MCF 10A (cell line): ENCODE results near the gene LIPH. TPM values are rescaled to one million over a fixed set of nuclear protein-coding genes. Genes with fewer than 3 reads are reported as not detected.

Experiments used
- BruUV-seq: library from RNA; stranded (reverse); fragments of 400-500 nt; replicated peaks from 2 replicates; lab custom pipeline; 2021; lab: Mats Ljungman, UMichigan
- CTCF ChIA-PET: fragments of 300-600 bp; sonication (Branson Sonifier 250); formaldehyde crosslinking; extraction: SDS; loops from one replicate; lab custom pipeline; 2021; ENCODE audit warnings: antibody characterized with exemption, inconsistent platforms; lab: Yijun Ruan, JAX
- POLR2A ChIA-PET: fragments of 300-600, 350-650 bp; sonication (Branson Sonifier 250); formaldehyde crosslinking; extraction: SDS; loops from one replicate; lab custom pipeline; 2020; ENCODE audit warnings: antibody characterized with exemption, inconsistent platforms; lab: Yijun Ruan, JAX
- DNase-seq: peaks from one replicate; pipeline ENCODE4 v3.0.0-alpha.2; 2018; ENCODE audit not compliant: unreplicated experiment
- H3K27ac Mint-ChIP-seq: one replicate; pipeline ENCODE4 v1.8.0; 2022; ENCODE audit warnings: mild to moderate bottlenecking, low read depth, mixed read lengths; ENCODE audit not compliant: unreplicated experiment
- H3K27me3 Mint-ChIP-seq: one replicate; pipeline ENCODE4 v1.8.0; 2022; ENCODE audit warnings: mixed read lengths; ENCODE audit not compliant: insufficient read depth, unreplicated experiment
- H3K36me3 Mint-ChIP-seq: one replicate; pipeline ENCODE4 v1.8.0; 2022; ENCODE audit warnings: mild to moderate bottlenecking, moderate library complexity, mixed read lengths; ENCODE audit not compliant: insufficient read depth, unreplicated experiment
- H3K4me1 Mint-ChIP-seq: one replicate; pipeline ENCODE4 v1.8.0; 2022; ENCODE audit warnings: mixed read lengths; ENCODE audit not compliant: insufficient read depth, unreplicated experiment
- H3K4me3 Mint-ChIP-seq: one replicate; pipeline ENCODE4 v1.8.0; 2022; ENCODE audit warnings: mild to moderate bottlenecking, moderate library complexity, mixed read lengths; ENCODE audit not compliant: unreplicated experiment
- H3K9me3 Mint-ChIP-seq: one replicate; pipeline ENCODE4 v1.8.0; 2022; ENCODE audit warnings: mixed read lengths; ENCODE audit not compliant: unreplicated experiment
- intact Hi-C: fragments of 100-400 bp; cut with micrococcal nuclease; formaldehyde crosslinking; loops from 2 replicates; pipeline ENCODE4 v1.14.1; 2022
- total RNA-seq: library from RNA; stranded (reverse); gene quantifications from 2 replicates; pipeline ENCODE4 v1.2.3, GENCODE V29; 2022
- TF ChIP-seq, protein P1 (sequence below): fragments of 200-600 bp; IDR thresholded peaks from one replicate; pipeline ENCODE4 v1.8.0; 2022; ENCODE audit warnings: antibody characterized with exemption, mild to moderate bottlenecking; ENCODE audit not compliant: unreplicated experiment

LIPH gene
- total RNA-seq, 1 experiment from 2014 or later = 0.07 TPM

DNA sequence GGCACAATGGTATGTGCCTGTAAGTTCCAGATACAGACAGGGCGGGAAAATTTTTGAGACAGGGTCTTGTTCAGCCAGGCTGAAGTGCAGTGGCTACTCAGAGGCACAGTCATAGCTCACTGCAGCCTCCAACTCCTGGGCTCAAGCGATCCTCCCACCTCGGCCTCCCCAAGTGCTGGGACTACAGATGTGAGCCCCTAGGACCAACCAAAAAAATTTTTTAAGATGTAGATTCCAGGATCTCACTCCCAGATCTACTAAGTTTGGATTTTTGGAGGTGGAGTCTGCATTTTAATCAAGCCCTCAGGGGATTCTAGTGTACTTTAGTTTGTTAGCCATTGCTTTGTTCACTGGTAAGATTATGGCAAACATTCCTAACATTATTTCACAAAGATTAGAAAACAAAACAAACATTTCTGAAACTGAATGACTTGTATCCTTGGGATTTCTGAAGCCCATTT, 2.7 kb downstream of the LIPH start:
- DNase-seq = peak; percentile 26
- Mint-ChIP-seq H3K36me3 (no peaks in the 10 kb centered on the region), H3K4me1 (peaks cover 24% of the 10 kb centered on the region), H3K9me3 (no peaks in the 10 kb centered on the region), H3K27ac (peak overlapping the region; percentile 59), H3K4me3 (peak overlapping the region; percentile 57), H3K27me3 (no peaks in the 10 kb centered on the region)
- TF ChIP-seq, protein P1, sequence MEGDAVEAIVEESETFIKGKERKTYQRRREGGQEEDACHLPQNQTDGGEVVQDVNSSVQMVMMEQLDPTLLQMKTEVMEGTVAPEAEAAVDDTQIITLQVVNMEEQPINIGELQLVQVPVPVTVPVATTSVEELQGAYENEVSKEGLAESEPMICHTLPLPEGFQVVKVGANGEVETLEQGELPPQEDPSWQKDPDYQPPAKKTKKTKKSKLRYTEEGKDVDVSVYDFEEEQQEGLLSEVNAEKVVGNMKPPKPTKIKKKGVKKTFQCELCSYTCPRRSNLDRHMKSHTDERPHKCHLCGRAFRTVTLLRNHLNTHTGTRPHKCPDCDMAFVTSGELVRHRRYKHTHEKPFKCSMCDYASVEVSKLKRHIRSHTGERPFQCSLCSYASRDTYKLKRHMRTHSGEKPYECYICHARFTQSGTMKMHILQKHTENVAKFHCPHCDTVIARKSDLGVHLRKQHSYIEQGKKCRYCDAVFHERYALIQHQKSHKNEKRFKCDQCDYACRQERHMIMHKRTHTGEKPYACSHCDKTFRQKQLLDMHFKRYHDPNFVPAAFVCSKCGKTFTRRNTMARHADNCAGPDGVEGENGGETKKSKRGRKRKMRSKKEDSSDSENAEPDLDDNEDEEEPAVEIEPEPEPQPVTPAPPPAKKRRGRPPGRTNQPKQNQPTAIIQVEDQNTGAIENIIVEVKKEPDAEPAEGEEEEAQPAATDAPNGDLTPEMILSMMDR = no peak
- no TSS peak for BruUV-seq
- CTCF ChIA-PET = interaction anchor here (0.7 to 1.2 kb wide), 3 partner anchors 8 to 52 kb away, joined by 3 to 4 read pairs (median 3); no protein-coding TSS in a partner anchor
- POLR2A ChIA-PET = interaction anchor here (1.1 to 1.4 kb wide), 2 partner anchors 9 to 48 kb away, joined by 3 to 4 read pairs; no protein-coding TSS in a partner anchor
- intact Hi-C loops = loop anchor here (2.0 kb wide), 1 partner anchor 51 kb away; the partner anchor contains the start of gene TMEM41A

DNA sequence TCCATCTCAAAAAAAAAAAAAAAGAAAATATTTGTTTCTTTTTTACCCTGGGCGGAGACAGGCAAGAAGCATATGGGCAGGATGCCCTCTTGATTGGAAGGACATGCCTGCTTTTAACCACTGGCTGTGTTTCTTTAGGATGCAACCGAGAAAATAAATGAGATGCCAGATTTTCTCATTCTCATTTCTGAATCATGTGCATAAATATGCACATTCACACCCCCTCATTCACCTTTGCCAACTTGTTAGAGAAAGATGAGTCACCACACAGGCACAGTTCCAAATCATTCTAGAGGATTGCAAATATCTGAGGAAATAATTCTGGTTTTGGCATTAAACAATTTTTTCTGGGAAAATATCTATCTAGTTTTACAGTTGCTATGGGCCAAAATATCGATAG, 3.3 kb downstream of the LIPH start:
- intact Hi-C loops = loop anchor here (2.0 kb wide), 1 partner anchor 50 kb away; the partner anchor contains the start of gene TMEM41A
- Mint-ChIP-seq H3K4me1 (peaks cover 24% of the 10 kb centered on the region), H3K36me3 (no peaks in the 10 kb centered on the region), H3K27me3 (no peaks in the 10 kb centered on the region), H3K4me3 (peak overlapping the region; percentile 57), H3K27ac (peak overlapping the region; percentile 59), H3K9me3 (no peaks in the 10 kb centered on the region)
- DNase-seq = peak; percentile 99
- ChIA-PET CTCF (interaction anchor here (0.7 to 1.2 kb wide), 3 partner anchors 9 to 51 kb away, joined by 3 to 4 read pairs (median 3); no protein-coding TSS in a partner anchor), POLR2A (interaction anchor here (1.1 to 1.4 kb wide), 2 partner anchors 9 to 48 kb away, joined by 3 to 4 read pairs; no protein-coding TSS in a partner anchor)
- no TSS peak for BruUV-seq
- TF ChIP-seq, protein P1 = no peak

DNA sequence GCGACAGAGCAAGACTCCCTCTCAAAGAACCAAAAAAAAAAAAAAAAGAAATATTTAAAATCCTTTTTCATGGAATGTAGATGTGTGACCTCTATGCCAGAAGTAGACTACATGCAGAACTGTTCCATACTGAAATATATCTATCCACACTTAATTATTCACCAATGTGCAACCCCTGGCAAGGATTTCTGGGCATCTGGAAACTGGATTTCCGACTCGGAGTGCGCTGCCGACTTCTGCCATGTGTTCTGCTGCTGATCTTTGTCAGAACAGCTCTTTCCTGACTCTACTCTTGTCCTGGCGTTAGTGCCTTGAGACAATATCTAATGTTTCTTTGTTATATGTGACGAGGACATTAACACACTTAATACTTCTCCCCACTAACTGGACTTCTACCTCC, 11.7 kb downstream of the LIPH start:
- Mint-ChIP-seq H3K27ac (no peak overlapping the region), H3K27me3 (no peaks in the 10 kb centered on the region), H3K4me1 (peaks cover 8% of the 10 kb centered on the region), H3K4me3 (no peak overlapping the region), H3K9me3 (no peaks in the 10 kb centered on the region), H3K36me3 (peaks cover 6% of the 10 kb centered on the region)
- BruUV-seq = no TSS peak
- ChIA-PET CTCF (no interaction called here), POLR2A (no interaction called here)
- intact Hi-C loops = no loop called here
- no peak for DNase-seq
- TF ChIP-seq, protein P1 = no peak

DNA sequence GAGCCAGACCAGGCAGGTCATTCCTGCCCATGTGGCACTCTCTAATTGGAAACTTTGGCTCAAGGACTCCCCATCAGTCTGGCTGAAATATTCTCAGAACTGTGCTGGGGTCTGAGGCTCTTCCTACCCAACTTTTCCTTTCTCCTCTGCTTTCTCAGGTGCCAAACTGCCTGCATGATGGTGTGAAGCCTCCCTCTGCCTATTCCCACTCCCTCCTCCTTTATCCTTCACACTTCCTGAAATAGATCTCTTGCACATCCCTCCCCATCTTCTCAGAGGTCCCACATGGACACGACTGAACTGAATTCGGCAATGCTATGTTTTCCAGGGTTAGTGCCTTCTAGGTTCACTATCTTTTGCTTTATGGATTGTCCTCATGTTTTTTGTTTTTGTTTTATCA, 12.5 kb downstream of the LIPH start:
- no TSS peak for BruUV-seq
- H3K27me3 Mint-ChIP-seq = no peaks in the 10 kb centered on the region
- ChIA-PET CTCF (no interaction called here), POLR2A (no interaction called here)
- H3K4me3 Mint-ChIP-seq = no peak overlapping the region
- H3K4me1 Mint-ChIP-seq = peaks cover 8% of the 10 kb centered on the region
- no peak for DNase-seq
- intact Hi-C loops = no loop called here
- TF ChIP-seq, protein P1 = no peak
- H3K9me3 Mint-ChIP-seq = no peaks in the 10 kb centered on the region
- peaks cover 6% of the 10 kb centered on the region for H3K36me3 Mint-ChIP-seq
- H3K27ac Mint-ChIP-seq = no peak overlapping the region
